LNCAP (cell line): ENCODE results near the gene NAA60.
A peak's percentile ranks its signal among the peaks of the same experiment; 100 is the strongest.

Source experiments
- CTCF ChIP-seq: fragments of 450-650 bp; IDR thresholded peaks from 2 replicates; pipeline ENCODE4 v1.5.1; 2017; ENCODE audit warnings: mild to moderate bottlenecking

The NAA60 gene

GRCh38 chr16:3520413-3520812, 76.9 kb downstream of the NAA60 start:
- TF ChIP-seq CTCF: no peak

- TF ChIP-seq CTCF: no peak
Observed at GRCh38 chr16:3520841-3521240, 77.4 kb downstream of the NAA60 start.

- no peak for TF ChIP-seq CTCF
Observed at GRCh38 chr16:3523281-3523680, 79.8 kb downstream of the NAA60 start.

- no peak for TF ChIP-seq CTCF
Observed at GRCh38 chr16:3525951-3526350, 82.5 kb downstream of the NAA60 start.

GRCh38 chr16:3527216-3527829, 83.8 kb downstream of the NAA60 start:
- TF ChIP-seq CTCF: peak; percentile 71

GRCh38 chr16:3528406-3528805, 84.9 kb downstream of the NAA60 start:
- TF ChIP-seq CTCF: no peak

- no peak for TF ChIP-seq CTCF
Observed at GRCh38 chr16:3529175-3529574, 85.7 kb downstream of the NAA60 start.

GRCh38 chr16:3530371-3530914, 87.0 kb downstream of the NAA60 start:
- no peak for TF ChIP-seq CTCF
